ENCODE measurements around the gene IL1F10.

The IL1F10 gene

GRCh38 chr2:113041871-113042270 is 25.9 kb upstream of the IL1F10 start:
- CTCF ChIA-PET = interaction anchor here (1.0 to 1.6 kb wide), 4 partner anchors 10 to 100 kb away, joined by 3 to 7 read pairs (median 3); no protein-coding TSS in a partner anchor

DNA sequence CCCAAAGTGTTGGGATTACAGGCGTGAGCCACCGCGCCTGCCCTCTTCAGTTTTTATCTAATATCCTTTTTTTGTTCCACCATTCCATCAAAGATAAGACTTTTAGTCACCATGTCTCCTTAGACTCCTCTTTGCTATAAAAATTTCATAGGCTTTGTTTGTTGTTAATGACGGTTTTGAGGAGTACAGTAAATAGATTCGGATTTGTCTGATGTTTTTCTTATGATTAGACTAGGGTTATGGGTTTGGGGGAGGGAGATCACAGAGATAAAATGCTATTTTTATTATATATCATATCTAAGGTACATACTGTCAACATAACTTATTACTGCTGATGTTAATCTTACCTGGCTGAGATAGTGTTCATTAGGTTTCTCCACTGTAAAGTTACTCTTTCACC is 21.3 kb upstream of the IL1F10 start:
- DNase-seq (ENCODE audit: extremely low spot score) = no peak
- CTCF ChIA-PET = no interaction called here
- no peak for TF ChIP-seq CTCF (IDR thresholded peaks at IDR 0.05; ENCODE audit: control extremely low read depth, extremely low read depth, low read depth, missing control alignments)
- POLR2A ChIA-PET = no interaction called here

More at GRCh38 chr2:113041871-113042270, 25.9 kb upstream of the IL1F10 start:
- no peak for DNase-seq (ENCODE audit: extremely low spot score)
- POLR2A ChIA-PET = no interaction called here
- TF ChIP-seq CTCF (IDR thresholded peaks at IDR 0.05; ENCODE audit: control extremely low read depth, extremely low read depth, low read depth, missing control alignments) = no peak

DNA sequence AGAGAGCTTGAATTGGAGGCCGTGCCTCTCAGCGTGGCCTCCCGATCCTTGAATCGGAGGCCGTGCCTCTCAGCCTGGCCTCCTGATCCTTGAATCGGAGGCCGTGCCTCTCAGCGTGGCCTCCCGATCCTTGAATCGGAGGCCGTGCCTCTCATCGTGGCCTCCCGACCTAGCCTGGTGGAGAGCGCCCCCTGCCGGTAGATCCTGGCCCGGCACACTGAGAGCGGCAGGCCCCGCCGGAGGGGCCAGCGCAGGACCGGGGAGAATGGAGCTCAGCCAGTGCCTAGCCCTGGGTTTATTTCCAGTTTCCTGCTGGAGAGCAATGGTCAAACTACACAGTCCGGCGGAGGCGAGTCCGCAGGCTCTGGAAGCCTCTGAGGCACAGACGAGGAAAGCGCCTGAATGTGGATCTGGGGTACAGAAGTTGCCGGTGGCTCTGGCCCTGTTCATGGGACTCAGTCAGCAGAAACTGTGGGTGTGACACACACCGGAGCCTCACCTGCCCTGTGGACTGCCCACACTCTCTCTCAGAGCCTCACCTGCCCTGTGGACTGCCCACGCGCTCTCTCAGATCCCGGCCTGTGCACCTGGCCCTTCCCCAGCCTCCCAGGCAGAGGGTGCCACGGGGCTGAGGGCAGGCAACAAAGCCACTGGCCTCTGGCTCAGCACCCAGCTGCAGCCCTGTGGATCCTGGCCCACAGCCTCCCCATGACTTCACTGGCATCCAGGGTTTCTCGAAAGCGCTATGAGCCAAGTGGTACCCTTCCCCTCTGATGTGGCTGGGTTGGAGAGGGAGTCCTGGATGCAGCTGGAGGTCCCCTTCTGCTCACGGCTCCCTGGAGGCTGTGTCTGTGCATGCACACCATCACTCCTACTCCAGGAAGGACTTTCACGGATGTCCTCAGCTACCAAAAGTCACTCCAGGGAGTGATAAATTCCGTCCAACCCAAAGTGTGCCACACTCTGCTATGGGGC is 16.6 kb upstream of the IL1F10 start:
- ChIA-PET CTCF (interaction anchor here (1.2 to 1.7 kb wide), 3 partner anchors 10 to 34 kb away, joined by 3 to 5 read pairs (median 3); no protein-coding TSS in a partner anchor), POLR2A (no interaction called here)
- DNase-seq (ENCODE audit: extremely low spot score) = no peak
- TF ChIP-seq CTCF (IDR thresholded peaks at IDR 0.05; ENCODE audit: control extremely low read depth, extremely low read depth, low read depth, missing control alignments) = no peak

DNA sequence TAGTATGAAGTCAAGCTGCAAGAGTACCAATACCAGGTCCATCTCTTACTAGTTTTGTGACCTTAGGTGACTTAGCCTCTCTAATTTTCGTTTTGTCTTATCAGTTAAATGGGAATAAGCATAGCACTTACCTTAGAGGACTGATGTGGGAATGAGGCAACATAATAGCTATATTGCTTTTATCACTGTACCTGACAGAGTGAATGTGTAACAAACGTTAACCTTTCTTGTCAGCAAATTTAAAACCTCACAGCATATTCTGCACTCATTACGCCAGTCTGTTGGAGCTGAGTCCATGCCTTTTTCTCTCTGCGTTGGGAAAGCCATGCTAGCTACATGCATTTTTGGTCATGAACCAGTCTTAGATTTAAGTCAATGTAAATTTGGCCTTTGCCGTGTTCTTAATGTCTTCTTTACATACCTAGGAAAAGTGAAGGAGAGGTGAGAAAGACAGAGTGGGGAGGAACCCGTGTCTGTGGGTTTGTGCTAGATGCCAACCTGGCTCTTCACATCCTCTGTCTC is 15.3 kb upstream of the IL1F10 start, which contains the start of gene IL36B:
Gene IL36B (minus strand): TSS at position 472 of the 522 bp plus-strand sequence.
- TF ChIP-seq CTCF (IDR thresholded peaks at IDR 0.05; ENCODE audit: control extremely low read depth, extremely low read depth, low read depth, missing control alignments) = no peak
- ChIA-PET CTCF (interaction anchor here (1.2 to 1.7 kb wide), 3 partner anchors 9 to 33 kb away, joined by 3 to 5 read pairs (median 3); no protein-coding TSS in a partner anchor), POLR2A (no interaction called here)
- no peak for DNase-seq (ENCODE audit: extremely low spot score)

- POLR2A ChIA-PET = no interaction called here
- CTCF ChIA-PET = no interaction called here
- no peak for TF ChIP-seq CTCF (IDR thresholded peaks at IDR 0.05; ENCODE audit: control extremely low read depth, extremely low read depth, low read depth, missing control alignments)
- DNase-seq (ENCODE audit: extremely low spot score) = no peak
Observed at GRCh38 chr2:113053666-113054065, 14.1 kb upstream of the IL1F10 start.

- TF ChIP-seq CTCF (IDR thresholded peaks at IDR 0.05; ENCODE audit: control extremely low read depth, extremely low read depth, low read depth, missing control alignments) = no peak
- DNase-seq (ENCODE audit: extremely low spot score) = no peak
- ChIA-PET CTCF (no interaction called here), POLR2A (no interaction called here)
Observed at GRCh38 chr2:113054066-113054465, 13.7 kb upstream of the IL1F10 start.

Data from GM10248 (cell line).